CD4-positive, CD25-positive, alpha-beta regulatory T cell (primary cell): ENCODE data around the gene ANKRD63. TPM values are rescaled to one million over a fixed set of nuclear protein-coding genes. Genes with fewer than 3 reads are reported as not detected.

Experiments used
- ATAC-seq, 2 donors: fragments of 150-1000 bp; cut with Tn5 transposase; one replicate each; pipeline ENCODE4 v1.10.0; 2021; ENCODE audit warnings: low read depth in 2 of 2, moderate number of reproducible peaks in 2 of 2, moderate library complexity in 1 of 2
- DNase-seq, 3 donors: peaks; one replicate each; pipeline versions ENCODE4 v3.0.0 to v3.0.0-alpha.2; 2012 to 2022; ENCODE audit warnings: mixed read lengths in 1 of 3
- H3K27ac ChIP-seq: one replicate; pipeline ENCODE4 v1.7.0; 2013; ENCODE audit warnings: mild to moderate bottlenecking, low read length; ENCODE audit not compliant: insufficient read depth, poor library complexity, severe bottlenecking
- H3K27me3 ChIP-seq: one replicate; pipeline ENCODE4 v1.7.0; 2013; ENCODE audit warnings: low read length; ENCODE audit not compliant: control insufficient read depth, insufficient read depth
- H3K36me3 ChIP-seq: one replicate; pipeline ENCODE4 v1.7.0; 2013; ENCODE audit warnings: mild to moderate bottlenecking, low read length, moderate library complexity; ENCODE audit not compliant: control insufficient read depth, insufficient read depth
- H3K4me1 ChIP-seq: 2 replicates; pipeline ENCODE4 v1.7.0; 2013; ENCODE audit warnings: mild to moderate bottlenecking, low read length; ENCODE audit not compliant: insufficient read depth, control insufficient read depth, poor library complexity, severe bottlenecking
- H3K4me3 ChIP-seq: one replicate; pipeline ENCODE4 v1.7.0; 2013; ENCODE audit warnings: low read depth, mild to moderate bottlenecking, low read length, moderate library complexity
- H3K9me3 ChIP-seq, 2 experiments: 1 replicate in 1 of 2; 2 replicates in 1 of 2; pipeline ENCODE4 v1.7.0; 2013; ENCODE audit warnings: low read length in 2 of 2, mild to moderate bottlenecking in 1 of 2, moderate library complexity in 1 of 2; ENCODE audit not compliant: control insufficient read depth in 2 of 2
- H3K27ac Mint-ChIP-seq, 3 donors: one replicate each; pipeline ENCODE4 v1.8.0; 2020 to 2022; ENCODE audit warnings: mild to moderate bottlenecking in 3 of 3, mixed read lengths in 3 of 3, moderate library complexity in 2 of 3
- H3K27me3 Mint-ChIP-seq: one replicate; pipeline ENCODE4 v1.8.0; 2022; ENCODE audit warnings: mild to moderate bottlenecking, mixed read lengths
- H3K36me3 Mint-ChIP-seq: one replicate; pipeline ENCODE4 v1.8.0; 2020; ENCODE audit warnings: mixed read lengths
- H3K4me1 Mint-ChIP-seq, 4 donors: one replicate each; pipeline ENCODE4 v1.8.0; 2020 to 2022; ENCODE audit warnings: mixed read lengths in 4 of 4, mild to moderate bottlenecking in 1 of 4
- H3K4me3 Mint-ChIP-seq, 4 donors: one replicate each; pipeline ENCODE4 v1.8.0; 2020 to 2022; ENCODE audit warnings: mild to moderate bottlenecking in 4 of 4, mixed read lengths in 4 of 4, moderate library complexity in 3 of 4
- H3K9me3 Mint-ChIP-seq, 7 donors: one replicate each; pipeline ENCODE4 v1.8.0; 2020 to 2022; ENCODE audit warnings: mixed read lengths in 7 of 7, mild to moderate bottlenecking in 3 of 7, moderate library complexity in 2 of 7
- polyA plus RNA-seq, 4 donors: library from polyadenylated mRNA; unstranded; fragments of 300-500 nt; fragmentation: Illumina TruSeq; gene quantifications; one replicate each; pipeline ENCODE4 v1.2.3, GENCODE V29; 2021
- total RNA-seq: library from RNA; stranded (reverse); gene quantifications from one replicate; pipeline ENCODE4 v1.2.3, GENCODE V29; 2022

ANKRD63 gene
- total and polyA plus RNA-seq, 5 donors from 2014 or later, result 0.35 TPM; not detected in 4

DNA sequence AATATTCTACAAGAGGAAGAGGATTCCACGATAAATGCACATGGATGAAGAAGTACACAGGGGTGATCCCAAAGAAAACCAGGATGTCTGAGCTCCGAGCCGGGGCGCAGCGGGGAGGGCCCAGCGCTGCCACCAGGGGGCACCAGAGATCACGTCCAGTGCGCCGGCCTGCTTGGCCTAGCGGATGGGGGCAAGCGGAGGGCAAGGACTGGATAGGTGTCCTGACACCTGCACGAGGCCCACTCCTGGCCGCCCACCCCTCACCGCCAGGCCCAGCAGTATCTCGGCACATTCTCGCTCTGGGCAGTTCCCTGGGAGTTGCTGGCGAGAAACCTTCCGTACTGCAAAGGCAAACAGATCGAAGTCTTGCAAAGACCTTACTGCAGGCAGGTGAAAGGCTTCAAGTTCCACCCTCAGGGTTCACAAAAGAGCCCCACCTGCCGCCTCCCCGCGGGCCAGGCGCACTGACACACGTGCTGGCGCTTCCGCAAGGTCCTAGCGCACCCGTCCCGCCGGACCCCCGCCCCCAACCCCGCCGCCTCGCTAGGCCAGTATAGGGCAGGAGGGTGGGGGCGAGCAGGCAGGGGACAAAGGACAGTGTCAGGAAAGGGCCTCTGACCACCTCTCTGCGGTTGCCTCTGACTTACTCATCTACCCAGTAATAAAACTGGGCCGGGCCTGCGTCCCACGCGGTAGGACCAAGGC is 3.3 kb downstream of the ANKRD63 start:
- peaks cover 18% of the 10 kb centered on the region for H3K27me3 ChIP-seq
- DNase-seq, result peak; percentile 56 to 61 (median 58)
- no peak for ATAC-seq
- H3K36me3 ChIP-seq, result no peaks in the 10 kb centered on the region
- no peaks in the 10 kb centered on the region for H3K36me3 Mint-ChIP-seq
- H3K9me3 Mint-ChIP-seq, result no peaks in the 10 kb centered on the region
- no peak overlapping the region for H3K27ac Mint-ChIP-seq
- peak overlapping the region in 3 of 4 donors; percentile 35 to 63 (median 61) for H3K4me3 Mint-ChIP-seq
- H3K4me1 Mint-ChIP-seq, result peaks cover 0 to 8% (median 4%) of the 10 kb centered on the region in 4 donors
- H3K27me3 Mint-ChIP-seq, result peaks cover 38% of the 10 kb centered on the region
- no peaks in the 10 kb centered on the region for H3K9me3 ChIP-seq
- H3K27ac ChIP-seq, result no peak overlapping the region
- H3K4me1 ChIP-seq, result peaks cover 25% of the 10 kb centered on the region
- H3K4me3 ChIP-seq, result no peak overlapping the region

DNA sequence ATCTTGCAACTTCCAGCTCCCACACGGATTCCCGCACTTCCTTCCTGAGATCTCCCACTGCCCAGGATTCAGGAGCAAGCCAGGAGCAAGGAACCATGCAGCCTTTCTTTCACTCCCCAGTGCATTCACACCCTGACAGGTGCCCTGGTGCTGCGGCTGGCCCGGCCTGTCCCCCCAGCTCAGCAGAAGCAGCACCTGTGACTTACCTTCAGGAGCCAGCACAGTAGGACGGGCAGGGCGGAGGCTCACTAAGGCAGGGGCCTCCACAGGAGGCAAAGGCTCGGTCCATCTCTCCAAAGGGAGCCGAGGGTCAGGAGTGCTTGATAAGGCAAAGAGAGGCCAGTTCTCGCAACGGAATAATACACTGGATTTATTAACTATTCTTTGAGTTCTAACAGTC is 4.8 kb downstream of the ANKRD63 start:
- Mint-ChIP-seq H3K36me3 (no peaks in the 10 kb centered on the region), H3K9me3 (no peaks in the 10 kb centered on the region), H3K4me1 (peaks cover 0 to 8% (median 6%) of the 10 kb centered on the region in 4 donors), H3K4me3 (no peak overlapping the region), H3K27ac (no peak overlapping the region), H3K27me3 (peaks cover 40% of the 10 kb centered on the region)
- no peaks in the 10 kb centered on the region for H3K36me3 ChIP-seq
- no peak overlapping the region for H3K4me3 ChIP-seq
- H3K9me3 ChIP-seq, result no peaks in the 10 kb centered on the region
- peaks cover 18% of the 10 kb centered on the region for H3K27me3 ChIP-seq
- no peak for ATAC-seq
- no peak for DNase-seq
- H3K27ac ChIP-seq, result no peak overlapping the region
- peaks cover 21% of the 10 kb centered on the region for H3K4me1 ChIP-seq

DNA sequence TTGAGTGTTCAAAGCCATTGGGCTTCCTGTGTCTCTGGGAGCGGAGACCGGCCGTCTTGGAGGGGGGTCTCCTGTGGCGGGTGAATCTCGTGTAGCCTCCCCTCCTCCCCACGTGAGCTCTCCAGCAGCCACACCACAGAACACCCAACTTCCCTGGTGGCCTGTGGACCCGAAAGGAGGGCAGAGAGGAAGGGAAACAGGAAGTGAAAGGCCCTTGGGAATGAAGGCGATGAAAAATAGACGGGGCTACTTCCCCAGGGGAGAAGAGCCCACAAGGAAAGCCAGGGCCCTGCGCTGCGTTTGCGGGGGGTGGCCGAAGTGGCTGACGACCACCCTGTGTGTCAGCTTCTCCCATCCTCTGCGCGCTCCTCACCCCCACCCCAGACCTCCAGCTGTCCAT is 5.4 kb downstream of the ANKRD63 start:
- no peaks in the 10 kb centered on the region for H3K9me3 Mint-ChIP-seq
- Histone ChIP-seq H3K36me3 (no peaks in the 10 kb centered on the region), H3K4me1 (peaks cover 16% of the 10 kb centered on the region), H3K9me3 (no peaks in the 10 kb centered on the region), H3K4me3 (no peak overlapping the region), H3K27me3 (peaks cover 18% of the 10 kb centered on the region), H3K27ac (no peak overlapping the region)
- H3K27ac Mint-ChIP-seq, result no peak overlapping the region
- no peak overlapping the region for H3K4me3 Mint-ChIP-seq
- no peak for DNase-seq
- peaks cover 0 to 8% (median 6%) of the 10 kb centered on the region in 4 donors for H3K4me1 Mint-ChIP-seq
- H3K36me3 Mint-ChIP-seq, result no peaks in the 10 kb centered on the region
- no peak for ATAC-seq
- H3K27me3 Mint-ChIP-seq, result peaks cover 40% of the 10 kb centered on the region

DNA sequence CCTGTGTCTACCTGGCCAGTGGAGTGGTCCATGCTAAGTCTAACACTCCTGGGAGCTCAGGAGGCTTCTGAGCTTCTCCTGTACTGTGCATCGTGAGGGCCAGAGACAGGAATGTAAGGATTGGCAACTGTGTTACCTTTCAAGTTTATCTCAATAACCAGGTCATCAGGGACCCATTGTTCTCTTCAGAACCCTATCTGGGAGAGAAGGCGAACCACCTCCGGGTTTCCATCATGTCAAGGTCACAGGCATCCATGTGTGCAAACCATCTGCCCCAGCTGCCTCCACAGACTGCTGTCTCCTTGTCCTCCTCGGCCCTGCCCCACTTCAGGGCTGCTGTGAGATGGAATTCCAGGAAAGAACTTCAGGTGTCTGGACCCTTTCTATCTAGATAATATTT is 5.9 kb downstream of the ANKRD63 start:
- Mint-ChIP-seq H3K4me1 (peaks cover 0 to 8% (median 6%) of the 10 kb centered on the region in 4 donors), H3K36me3 (no peaks in the 10 kb centered on the region), H3K27ac (no peak overlapping the region), H3K4me3 (no peak overlapping the region), H3K9me3 (no peaks in the 10 kb centered on the region), H3K27me3 (peaks cover 40% of the 10 kb centered on the region)
- DNase-seq (no peak), ATAC-seq (no peak)
- H3K4me3 ChIP-seq, result no peak overlapping the region
- peaks cover 10% of the 10 kb centered on the region for H3K4me1 ChIP-seq
- H3K27ac ChIP-seq, result no peak overlapping the region
- H3K27me3 ChIP-seq, result peaks cover 18% of the 10 kb centered on the region
- no peaks in the 10 kb centered on the region for H3K9me3 ChIP-seq
- H3K36me3 ChIP-seq, result no peaks in the 10 kb centered on the region

DNA sequence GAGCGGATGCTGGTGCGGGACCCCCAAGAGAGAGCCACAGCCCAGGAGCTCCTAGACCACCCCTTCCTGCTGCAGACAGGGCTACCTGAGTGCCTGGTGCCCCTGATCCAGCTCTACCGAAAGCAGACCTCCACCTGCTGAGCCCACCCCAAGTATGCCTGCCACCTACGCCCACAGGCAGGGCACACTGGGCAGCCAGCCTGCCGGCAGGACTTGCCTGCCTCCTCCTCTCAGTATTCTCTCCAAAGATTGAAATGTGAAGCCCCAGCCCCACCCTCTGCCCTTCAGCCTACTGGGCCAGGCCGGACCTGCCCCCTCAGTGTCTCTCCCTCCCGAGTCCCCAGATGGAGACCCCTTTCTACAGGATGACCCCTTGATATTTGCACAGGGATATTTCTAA is 6.9 kb downstream of the ANKRD63 start:
- H3K27me3 ChIP-seq, result peaks cover 18% of the 10 kb centered on the region
- H3K27me3 Mint-ChIP-seq, result peaks cover 37% of the 10 kb centered on the region
- peaks cover 3% of the 10 kb centered on the region for H3K4me1 ChIP-seq
- no peaks in the 10 kb centered on the region for H3K9me3 Mint-ChIP-seq
- H3K4me3 ChIP-seq, result no peak overlapping the region
- no peak for ATAC-seq
- H3K27ac Mint-ChIP-seq, result no peak overlapping the region
- H3K27ac ChIP-seq, result no peak overlapping the region
- DNase-seq, result no peak
- no peaks in the 10 kb centered on the region for H3K36me3 ChIP-seq
- no peaks in the 10 kb centered on the region for H3K9me3 ChIP-seq
- H3K36me3 Mint-ChIP-seq, result no peaks in the 10 kb centered on the region
- no peak overlapping the region for H3K4me3 Mint-ChIP-seq
- peaks cover 0 to 8% (median 6%) of the 10 kb centered on the region in 4 donors for H3K4me1 Mint-ChIP-seq

DNA sequence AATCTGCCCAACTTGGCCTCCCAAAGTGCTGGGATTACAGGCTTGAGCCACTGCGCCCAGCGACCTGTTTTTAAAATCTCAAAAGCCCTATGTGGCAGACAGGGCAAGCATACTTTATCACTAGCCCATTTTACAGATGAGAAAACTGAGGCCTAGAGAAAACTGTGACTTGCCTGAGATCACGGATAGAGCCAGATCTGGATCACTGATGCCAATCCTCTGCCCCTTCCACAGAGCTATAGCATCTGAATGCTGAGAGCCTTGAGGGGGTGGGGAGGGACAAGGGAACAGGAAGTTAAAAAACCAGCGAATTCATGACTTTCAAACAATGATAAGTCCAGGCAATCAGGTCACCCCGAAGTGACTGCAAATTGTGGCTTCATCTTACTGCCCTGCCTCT is 7.3 kb downstream of the ANKRD63 start:
- Histone ChIP-seq H3K4me3 (no peak overlapping the region), H3K9me3 (no peaks in the 10 kb centered on the region), H3K4me1 (peaks cover 3% of the 10 kb centered on the region), H3K27me3 (peaks cover 16% of the 10 kb centered on the region), H3K36me3 (no peaks in the 10 kb centered on the region), H3K27ac (no peak overlapping the region)
- no peak for ATAC-seq
- Mint-ChIP-seq H3K4me1 (peaks cover 0 to 8% (median 6%) of the 10 kb centered on the region in 4 donors), H3K27ac (no peak overlapping the region), H3K36me3 (no peaks in the 10 kb centered on the region), H3K9me3 (no peaks in the 10 kb centered on the region), H3K27me3 (peaks cover 33% of the 10 kb centered on the region), H3K4me3 (no peak overlapping the region)
- DNase-seq, result no peak

DNA sequence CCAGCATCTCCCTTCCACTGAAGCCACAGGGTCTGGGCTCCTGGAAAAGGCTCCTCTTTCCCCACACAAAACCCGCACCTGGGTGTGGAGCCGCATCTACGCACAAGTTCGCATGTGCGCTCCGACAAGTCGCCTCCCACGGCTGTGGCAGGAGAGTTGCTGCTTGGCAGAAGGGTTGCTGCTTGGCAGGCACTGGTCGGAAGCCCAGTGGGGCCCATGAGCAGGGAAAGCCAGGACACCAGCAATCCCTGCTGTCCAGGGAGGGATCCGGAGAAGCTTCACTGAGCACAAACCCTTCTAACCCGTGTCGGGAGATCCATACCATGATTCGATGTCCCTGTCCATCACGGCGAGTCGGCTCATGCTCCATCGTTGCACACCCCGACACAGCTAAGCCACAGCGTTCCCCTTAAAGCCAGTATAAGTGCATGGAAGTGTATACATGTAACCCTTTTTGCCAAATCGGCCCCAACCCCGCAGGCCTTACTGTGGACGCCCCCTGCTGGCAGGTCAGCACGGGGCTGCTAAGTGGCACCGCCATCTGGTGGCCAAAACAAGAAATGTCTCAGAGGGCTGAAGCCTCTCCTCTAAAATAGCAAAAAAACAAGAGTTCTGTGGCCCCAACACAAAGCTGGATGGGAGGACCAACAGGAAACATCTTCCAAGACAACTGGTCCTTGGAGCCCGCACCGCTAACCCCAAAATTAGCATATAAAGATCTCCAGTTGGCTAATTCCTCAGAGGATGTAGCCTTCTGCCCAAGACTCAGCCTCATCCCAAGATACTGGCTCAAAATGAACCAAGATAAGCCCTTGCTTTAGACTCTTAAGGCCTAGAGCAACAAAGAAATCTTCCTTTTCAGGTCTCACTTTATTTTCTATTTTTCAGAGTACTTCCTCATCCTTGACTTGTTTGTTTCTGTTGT is 8.3 kb downstream of the ANKRD63 start:
- Histone ChIP-seq H3K36me3 (no peaks in the 10 kb centered on the region), H3K27me3 (peaks cover 16% of the 10 kb centered on the region), H3K9me3 (no peaks in the 10 kb centered on the region), H3K4me3 (no peak overlapping the region), H3K4me1 (peaks cover 3% of the 10 kb centered on the region), H3K27ac (no peak overlapping the region)
- Mint-ChIP-seq H3K9me3 (no peaks in the 10 kb centered on the region), H3K4me1 (peaks cover 0 to 8% (median 6%) of the 10 kb centered on the region in 4 donors), H3K27ac (peak overlapping the region in 1 of 3 donors; percentile 43), H3K27me3 (peaks cover 29% of the 10 kb centered on the region), H3K4me3 (peak overlapping the region in 2 of 4 donors; percentile 4 to 70), H3K36me3 (no peaks in the 10 kb centered on the region)
- DNase-seq (peak; percentile 76 to 89 (median 85)), ATAC-seq (peak; percentile 75 to 77)
